ENCODE results near the gene RFX7. TPM values are rescaled to one million over a fixed set of nuclear protein-coding genes. Genes with fewer than 3 reads are reported as not detected.
"Not testable (repeated sequence)": the region's sequence is repeated elsewhere in the genome, so short reads cannot be mapped to it uniquely, and the experiment has no call there.

Gene RFX7
- 22.3 TPM for total RNA-seq

DNA sequence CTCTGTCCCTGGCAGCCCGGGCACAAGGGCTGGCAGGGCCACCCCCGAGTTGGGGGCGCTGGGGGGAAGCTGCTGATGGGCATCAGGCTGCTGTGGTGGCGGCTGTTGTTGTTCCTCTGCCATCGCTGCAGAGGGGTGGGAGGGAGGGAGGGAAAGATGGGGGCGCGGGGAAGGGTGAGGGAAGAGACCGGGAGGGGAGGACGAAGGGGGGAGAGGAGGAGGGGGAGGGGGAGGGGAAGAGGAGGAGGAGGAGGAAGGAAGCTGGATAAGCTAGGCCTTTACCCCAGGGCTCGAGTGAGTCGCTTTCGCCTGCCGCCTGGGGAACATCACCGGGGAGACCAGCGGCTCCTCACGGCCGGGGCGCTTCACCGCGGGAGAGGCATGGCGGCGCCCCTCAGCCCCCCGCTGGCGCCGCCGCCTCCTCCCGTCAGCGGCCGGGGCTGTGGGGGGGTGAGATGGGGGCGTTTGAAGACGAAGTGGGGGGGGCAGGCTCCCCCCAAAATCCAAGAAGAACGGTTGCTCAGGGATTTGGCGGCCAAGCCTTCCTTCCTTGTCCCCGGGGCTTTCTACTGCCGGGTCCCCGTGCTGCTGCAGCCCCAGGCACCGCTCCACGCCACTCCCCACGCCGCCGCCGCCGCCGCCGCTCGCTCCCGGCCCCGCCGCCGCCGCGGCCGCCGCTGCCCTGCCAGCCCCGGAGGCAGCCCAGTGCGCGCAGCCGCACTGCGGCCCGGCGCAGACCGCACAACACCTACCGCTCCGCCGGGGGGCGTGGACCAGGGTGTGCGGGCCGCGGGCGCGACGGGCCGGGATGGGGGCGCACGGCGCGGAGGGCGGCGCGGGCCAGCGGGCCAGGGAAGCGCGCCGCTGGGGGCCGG is at the start of gene RFX7:
Gene RFX7 (minus strand): TSS at position 717 of the 875 bp plus-strand sequence. CDS start 594 bp downstream, at position 123.
- DNase-seq, result peak; percentile 59

DNA sequence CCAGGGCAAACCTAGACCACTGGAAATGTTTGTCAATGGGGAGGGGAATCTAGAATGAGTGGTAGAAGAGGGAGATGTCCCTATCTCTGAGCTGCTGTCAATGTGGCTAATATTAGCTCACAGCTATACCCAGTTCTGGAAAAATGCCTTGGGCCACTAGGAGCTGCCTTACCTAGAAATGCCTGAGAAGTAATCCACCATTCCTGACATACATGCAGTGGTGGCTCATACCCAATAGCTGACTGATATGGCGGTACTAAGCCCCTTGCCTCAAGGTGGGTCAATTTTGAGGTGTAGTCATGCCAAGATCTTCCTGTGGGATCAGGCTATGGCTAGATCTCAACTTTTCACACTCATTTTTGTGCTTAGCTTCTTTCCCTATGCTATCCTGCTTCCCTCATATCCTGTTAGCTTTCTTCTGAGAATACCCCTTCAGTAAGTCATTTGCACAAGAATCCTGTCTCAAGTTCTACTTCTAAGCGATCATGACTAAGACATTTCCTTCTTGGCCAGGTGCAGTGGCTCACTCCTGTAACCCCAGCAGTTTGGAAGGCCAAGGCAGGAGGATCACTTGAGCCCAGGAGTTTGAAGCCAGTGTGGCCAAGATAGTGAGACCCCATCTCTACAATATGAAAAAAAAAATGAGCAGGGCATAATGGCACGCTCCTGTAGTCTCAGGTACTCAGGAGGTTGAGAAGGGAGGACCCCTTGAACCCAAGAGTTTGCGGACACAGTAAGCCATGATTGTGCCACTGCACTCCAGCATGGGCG is 49.1 kb upstream of the RFX7 start:
- no peak for DNase-seq

DNA sequence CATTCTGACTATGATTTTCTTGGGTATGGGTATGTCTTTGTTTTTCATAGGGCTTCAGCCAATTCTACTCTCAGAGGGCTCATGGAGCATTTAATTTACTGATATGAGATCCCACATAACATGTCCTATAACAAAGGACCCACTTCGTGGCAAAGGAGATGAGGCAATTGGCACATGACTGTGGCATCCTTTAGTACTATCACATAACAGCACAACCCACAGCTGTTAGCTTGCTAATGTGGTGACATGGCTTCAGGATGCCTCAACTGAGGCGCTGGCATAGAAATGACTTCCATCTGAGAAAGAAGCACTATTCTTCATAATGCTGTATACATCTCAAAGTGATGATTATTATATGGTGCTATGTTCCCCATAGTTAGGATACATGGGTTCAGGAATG is 48.1 kb upstream of the RFX7 start:
- no peak for DNase-seq

DNA sequence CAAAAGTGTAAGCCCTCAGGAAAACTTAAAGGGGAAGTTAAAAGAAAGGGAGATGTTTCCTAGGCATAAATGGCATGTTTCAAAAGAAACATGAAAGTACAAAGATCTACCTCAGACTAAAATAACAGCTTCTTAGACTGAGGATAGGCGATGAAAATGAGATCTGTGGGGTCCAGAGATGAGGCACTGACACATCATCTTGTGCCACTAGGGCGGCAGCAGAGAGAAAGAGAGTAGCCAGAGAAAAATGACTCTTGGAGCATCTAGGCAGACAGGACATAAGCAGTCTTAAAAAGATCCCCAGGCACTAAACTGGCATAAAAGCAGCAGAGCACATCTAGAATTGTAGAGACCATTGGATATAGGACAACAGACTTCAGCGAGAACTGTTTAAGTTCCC is 42.5 kb upstream of the RFX7 start:
- no peak for DNase-seq

DNA sequence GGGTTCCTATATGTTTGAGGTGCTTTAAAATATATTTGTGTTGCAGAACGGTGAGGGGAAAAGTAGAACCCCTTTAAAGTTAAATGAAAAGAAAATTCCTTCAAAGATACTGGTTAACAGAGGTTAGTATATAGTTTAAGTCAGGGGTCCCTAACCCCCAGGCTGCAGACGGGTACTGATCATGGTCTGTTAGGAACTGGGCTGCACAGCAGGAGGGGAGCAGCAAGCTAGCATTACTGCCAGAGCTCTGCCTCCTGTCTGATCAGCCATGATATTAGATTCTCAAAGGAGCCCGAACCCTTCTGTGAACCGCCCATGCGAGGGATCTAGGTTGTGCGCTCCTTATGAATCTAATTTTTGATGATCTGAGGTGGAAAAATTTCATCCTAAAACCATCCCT is 37.5 kb upstream of the RFX7 start:
- no peak for DNase-seq

DNA sequence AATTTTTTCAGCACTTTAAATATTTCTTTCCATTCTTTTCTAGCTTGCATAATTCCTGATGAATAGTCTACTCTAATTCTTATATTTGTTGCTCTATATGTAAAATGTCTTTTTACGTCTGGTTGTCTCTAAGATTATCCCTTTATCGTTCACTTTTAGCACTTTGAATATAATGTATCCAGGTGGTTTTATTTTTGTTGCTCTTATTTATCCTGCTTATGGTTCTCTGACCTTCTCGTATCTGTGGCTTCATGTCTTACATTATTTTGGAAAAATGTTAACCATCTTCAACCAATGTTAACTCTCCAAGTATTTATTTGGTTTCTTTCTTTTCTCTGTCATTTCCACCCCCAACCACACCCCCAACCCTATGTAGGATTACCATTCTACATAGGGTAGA is 30.0 kb upstream of the RFX7 start:
- DNase-seq, result no peak

DNA sequence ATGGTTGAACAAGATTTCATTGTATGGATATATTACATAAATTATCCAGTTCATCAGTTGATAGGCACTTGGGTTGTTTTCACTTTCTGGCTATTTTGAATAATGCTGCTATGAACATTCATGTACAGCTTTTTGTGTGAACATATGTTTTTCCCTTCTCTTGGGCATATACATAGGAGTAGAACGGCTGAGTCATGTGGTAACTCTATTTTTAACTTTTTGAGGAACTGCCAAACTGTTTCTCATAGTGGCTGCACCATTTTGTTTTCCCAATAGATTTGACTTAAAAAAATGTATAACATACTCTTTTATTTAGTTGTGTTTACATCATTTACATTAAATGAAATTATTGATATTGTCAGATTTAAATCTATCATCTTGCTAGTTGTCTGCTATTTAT is 28.8 kb upstream of the RFX7 start:
- DNase-seq, result no peak

DNA sequence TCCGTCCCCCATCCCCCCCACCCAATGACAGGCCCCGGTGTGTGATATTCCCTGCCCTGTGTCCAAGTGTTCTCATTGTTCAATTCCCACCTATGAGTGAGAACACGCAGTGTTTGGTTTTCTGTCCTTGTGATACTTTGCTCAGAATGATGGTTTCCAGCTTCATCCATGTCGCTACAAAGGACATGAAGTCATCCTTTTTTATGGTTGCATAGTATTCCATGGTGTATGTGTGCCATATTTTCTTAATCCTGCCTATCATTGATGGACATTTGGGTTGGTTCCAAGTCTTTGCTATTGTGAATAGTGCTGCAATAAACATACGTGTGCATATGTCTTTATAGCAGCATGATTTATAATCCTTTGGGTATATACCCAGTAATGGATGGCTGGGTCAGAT is 22.8 kb upstream of the RFX7 start:
- not testable (repeated sequence) for DNase-seq

DNA sequence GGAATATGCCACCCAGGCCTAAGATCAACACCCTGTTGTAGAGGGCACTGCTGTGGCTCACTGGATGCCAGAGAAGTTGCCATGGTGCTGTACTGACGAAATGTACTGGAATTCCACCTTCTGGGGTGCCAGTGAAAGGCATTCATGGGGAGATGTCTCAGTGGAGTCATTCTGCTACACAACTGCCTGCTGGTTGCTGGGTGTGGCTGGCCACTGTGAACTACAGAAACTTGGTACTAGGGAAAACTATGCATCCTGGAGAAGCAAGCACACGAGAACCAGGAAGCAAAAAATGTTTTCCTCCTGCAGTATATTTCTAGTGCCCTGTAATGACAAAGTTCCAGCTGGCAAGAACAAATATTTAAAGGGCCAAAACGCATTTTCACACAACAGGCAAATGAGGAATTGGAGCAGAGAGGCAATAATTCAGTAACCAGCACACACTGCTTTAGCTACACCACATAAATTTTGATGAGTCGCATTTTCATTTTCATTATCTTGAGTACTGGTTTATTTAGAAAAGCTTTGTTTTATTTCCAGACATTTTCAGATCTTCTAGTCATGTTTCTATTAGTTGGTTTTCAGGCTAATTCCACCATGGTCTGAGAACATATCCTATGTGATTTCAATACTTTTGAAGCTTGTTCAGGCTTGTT is 18.3 kb upstream of the RFX7 start:
- no peak for DNase-seq

DNA sequence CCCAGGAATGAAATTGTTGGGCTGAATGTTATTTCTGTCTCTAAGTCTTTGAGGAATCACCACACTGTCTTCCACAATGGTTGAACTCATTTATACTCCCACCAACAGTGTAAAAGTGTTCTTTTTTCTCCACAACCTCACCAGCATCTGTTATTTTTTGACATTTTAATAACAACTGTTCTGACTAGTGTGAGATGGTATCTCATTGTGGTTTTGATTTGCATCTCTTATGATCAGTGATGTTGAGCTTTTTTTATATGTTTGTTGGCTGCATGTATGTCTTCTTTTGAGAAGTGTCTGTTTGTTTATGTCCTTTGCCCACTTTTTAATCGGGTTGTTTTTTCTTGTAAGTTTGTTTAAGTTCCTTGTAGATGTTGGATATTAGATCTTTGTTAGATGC is 13.6 kb upstream of the RFX7 start:
- DNase-seq, result not testable (repeated sequence)

DNA sequence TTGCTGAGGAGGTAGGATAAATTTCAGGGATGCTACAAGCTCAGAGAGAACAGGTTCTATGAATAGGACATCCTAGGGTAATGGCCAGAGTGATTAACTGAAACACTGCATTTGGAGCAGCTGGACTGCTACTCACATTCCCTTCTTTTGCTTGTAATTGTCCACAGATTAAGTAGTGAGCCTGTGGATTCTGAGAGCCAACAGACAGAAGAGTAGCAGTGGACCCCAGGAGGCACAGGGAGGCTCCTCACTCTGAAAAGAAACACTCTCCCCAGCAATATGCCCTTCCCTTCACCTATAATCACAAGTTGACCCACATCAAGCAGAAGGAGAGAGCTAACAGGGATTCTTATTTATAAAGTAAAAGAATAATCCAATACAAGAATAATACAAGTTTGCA is 10.6 kb upstream of the RFX7 start:
- DNase-seq, result no peak

DNA sequence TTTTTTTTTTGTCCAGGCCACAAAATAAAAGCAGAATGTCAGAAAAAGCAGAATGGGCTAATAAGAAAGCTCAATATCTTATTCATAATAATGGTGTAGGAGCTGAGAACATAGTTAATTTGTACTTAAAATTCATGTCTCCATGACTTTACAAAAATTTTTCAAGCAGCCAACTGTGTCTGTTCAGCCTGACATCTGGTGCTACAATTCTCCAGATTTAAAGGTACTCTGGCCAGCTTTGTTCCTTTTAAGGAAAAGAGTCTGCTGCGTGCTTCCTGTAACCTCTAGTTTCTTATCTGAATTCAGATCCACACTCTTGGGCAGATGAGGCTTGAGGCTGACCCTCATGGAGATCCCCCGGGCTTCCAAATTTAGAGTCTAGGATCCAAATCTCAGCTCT is 8.7 kb upstream of the RFX7 start:
- no peak for DNase-seq

DNA sequence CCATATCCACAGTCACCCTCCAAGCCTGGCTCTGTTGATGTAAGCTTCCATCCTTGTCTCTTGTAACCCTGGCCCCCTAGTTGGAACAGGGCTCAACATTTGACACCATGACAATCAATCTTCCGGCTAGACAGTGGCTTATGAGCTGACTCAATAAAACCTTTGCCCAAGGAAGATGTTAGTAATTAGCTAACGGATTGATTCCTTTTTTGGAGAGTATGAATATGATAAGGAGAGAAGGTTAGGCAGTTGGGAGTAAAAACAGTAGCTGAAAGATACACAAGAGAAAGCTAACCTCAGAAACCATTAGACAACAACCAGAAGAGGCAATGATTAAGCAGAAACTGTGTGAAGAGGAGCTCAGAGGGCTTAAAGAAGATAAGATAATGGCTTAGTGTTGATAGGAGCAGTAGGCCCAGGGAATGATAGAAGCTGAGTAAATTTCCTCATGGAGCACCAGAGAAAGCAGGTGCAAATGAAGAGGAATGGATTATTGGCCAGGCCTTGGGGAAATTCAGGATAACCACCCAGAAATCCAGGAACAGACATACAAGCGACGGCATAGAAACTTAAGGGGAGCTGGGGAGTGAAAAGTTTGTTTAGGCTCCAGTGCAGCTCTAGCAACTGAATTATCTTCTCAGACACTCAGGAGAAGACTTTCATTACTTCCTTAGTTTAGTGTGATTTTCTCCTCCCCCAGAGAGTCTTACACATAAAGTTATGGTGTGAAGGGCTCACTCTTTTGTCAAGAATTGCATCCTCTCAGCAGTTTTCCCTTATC is 7.8 kb upstream of the RFX7 start:
- DNase-seq, result no peak

DNA sequence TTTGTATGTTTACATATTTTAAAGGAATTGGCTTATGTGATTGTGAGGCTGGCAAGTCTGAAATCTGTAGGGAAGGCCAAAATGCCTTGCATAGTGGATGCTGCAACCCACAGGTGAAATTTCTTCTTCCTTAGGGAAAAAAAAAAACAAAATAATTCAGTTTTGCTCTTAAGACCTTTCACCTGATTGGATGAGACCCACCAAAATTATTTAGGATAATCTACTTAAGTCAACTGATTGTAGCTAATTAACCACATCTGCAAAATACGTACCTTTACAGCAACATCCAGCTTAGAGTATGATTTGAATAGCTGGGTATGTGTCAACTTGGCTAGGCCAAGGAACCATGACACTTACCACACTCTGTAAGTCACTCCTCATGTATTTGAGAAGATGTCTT is 6.9 kb upstream of the RFX7 start:
- no peak for DNase-seq

DNA sequence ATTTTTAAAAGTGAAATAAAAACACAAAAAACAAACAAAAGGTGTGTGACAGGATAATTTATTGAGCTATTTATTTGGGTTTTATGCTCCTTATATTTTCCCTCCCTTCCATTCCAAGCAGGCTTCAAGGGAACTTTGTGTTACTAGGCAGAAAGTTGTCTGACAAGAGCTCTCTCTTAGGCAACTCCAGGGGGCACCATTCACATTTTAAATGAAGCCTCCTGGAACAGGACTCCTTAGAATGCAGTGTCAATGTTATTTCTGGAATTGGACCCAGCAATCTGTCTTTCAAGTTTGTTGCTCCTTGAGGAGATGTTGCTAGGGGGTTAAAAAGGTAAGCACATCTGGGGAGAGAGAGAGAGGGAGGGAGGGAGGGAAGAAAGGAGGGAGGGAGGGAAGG is 5.4 kb upstream of the RFX7 start:
- DNase-seq, result no peak

DNA sequence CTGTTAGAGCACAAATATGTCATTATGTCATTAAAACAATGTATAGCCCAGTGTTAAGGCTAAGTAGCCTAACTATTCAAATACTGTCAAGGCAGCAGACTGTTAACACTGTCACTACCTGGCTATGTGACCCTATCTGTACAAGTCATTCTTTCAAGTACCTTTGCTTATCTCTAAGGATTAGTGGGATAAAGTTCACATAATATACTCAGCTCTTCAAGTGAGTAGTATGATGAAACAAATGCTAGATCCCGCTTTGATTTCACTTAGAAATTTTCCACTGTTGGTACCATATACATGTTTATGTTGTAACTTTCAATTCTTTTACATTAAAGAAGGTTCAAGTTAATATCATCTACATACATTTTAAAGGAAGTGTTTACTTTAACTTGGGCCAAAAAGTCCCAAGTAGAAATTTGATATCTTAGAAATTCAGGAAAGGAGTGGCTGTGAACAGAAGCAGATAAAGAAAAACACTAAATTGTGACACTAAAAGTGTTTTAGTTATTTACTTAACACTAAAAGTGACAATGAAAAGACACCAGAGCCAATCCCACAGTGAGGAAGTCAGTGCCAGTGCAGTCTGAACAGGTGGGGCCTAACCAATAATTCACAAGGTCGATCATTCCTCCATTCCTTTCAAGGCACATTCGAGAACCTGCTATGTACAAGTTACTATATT is 4.8 kb upstream of the RFX7 start:
- DNase-seq, result no peak

DNA sequence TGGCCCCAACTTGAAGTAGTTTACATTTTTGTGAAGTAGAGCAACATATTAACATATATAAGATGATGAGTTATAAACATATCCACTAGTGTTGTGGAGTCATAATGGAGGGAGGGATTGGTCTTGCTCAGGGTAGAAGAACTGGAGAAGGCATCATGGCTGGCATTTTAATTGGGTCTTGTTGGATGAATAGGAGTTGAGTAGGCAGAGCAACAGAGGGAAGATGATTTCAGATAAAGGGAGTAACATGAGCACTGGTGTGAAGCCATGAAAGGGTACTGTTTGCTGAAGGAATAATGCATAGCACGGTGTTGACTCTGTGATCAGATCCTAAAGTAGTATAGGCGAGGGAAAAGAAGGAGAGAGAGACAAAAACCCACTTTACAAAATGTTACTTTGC is 3.6 kb upstream of the RFX7 start:
- DNase-seq, result no peak

DNA sequence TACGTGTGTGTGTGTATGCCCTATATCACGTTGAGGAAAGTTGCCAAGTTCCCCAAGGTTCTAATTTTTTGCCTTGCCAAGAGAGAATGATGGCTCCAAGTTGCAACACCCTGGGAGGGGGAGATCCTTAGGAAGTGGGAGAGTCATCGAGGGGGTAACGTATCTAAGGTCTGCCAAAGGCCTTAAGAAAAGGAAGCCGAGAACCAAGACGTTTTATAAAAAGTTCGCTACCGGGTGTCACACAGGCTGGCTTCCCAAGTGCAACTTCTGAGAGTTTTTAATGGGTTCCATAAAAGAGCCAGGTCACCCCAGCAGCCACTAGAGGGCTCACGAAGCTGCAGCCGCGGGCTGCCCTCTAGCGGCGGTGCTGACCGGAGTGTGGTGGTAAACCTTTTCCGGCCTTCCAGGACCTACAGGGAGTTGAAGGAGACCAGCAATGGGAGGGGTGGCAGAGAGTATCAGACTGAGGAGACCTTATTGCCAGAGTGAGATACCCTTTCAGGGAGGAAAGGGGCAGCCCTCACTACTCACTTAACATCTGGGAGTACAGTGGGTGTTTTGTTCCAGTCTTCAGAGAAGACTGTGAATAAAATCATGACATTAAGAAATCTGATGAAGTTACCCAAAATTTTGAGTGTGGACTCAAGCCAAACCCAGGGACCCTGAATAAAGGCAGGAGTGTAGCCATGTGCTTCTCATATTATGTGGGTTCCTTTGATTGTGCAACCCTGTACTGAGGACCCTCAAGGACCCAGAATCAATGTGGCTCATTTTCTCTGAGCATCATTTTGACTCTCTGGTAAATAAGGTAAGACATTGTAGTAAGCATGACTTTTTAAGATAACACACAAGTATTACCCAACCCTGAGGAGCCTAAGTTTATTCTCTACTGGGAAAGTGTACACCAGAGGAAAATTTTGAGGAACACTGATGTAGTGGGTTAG is 2.5 kb upstream of the RFX7 start:
- DNase-seq, result peak; percentile 65

DNA sequence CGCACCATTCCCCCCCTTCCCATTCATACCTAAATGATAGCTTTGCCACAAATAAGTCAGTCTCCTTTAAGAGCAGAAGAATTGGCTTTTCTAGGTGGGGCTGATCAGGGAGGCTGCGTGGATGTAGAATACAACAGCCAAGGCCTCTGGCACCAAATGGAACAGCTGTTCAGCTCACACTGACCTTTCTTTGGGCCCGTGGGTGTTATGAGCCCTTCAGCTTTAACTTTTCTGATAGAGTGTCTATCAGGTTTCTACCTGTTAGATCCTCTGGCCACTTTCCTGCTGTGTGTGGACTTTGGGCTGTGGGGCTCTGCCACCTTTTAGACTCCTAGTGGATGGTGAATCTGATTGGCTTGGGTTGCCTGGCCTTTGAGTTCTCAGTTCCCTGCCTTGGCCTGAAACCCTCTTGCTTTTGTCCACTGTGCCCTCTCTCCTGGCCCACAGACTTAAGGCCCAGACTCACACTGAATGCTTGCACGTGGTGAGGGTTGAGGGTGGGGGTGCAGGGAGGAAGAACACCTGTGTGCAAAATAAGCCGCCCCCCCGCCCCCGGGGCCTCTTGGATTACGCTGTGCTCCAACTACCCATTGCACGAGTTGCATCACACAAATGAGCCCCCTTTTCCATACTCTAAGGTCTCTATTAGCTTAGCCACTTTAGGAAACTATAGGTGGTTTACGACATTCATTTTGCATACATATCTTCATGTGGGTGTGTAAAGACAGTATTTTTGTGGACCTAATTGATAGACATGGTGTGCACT is 1.3 kb upstream of the RFX7 start:
- no peak for DNase-seq
